ENCODE results near the gene LRRC28. TPM values are rescaled to one million over a fixed set of nuclear protein-coding genes. Genes with fewer than 3 reads are reported as not detected.
"Not testable (repeated sequence)": the region's sequence is repeated elsewhere in the genome, so short reads cannot be mapped to it uniquely, and the experiment has no call there.

The LRRC28 gene
- total RNA-seq = 26.1 TPM

GRCh38 chr15:99250857-99251841, at the start of gene LRRC28:
Gene LRRC28, plus strand, starts transcription at chr15:99251481. Its CDS starts 4,477 bp downstream, at chr15:99255958.
- DNase-seq (ENCODE audit: low read depth in 2 of 3, low spot score in 2 of 3) = peak; percentile 85 to 99 (median 98)

GRCh38 chr15:99202176-99202552, 49.1 kb upstream of the LRRC28 start:
- no peak for DNase-seq (ENCODE audit: low read depth in 2 of 3, low spot score in 2 of 3)

- DNase-seq (ENCODE audit: low read depth in 2 of 3, low spot score in 2 of 3) = no peak
Measured at GRCh38 chr15:99207672-99208071, 43.6 kb upstream of the LRRC28 start.

GRCh38 chr15:99209326-99209725, 42.0 kb upstream of the LRRC28 start:
- DNase-seq (ENCODE audit: low read depth in 2 of 3, low spot score in 2 of 3) = no peak

- DNase-seq (ENCODE audit: low read depth in 2 of 3, low spot score in 2 of 3) = no peak
Measured at GRCh38 chr15:99210334-99210733, 40.9 kb upstream of the LRRC28 start.

GRCh38 chr15:99211926-99212325, 39.4 kb upstream of the LRRC28 start:
- no peak for DNase-seq (ENCODE audit: low read depth in 2 of 3, low spot score in 2 of 3)

GRCh38 chr15:99212406-99212805, 38.9 kb upstream of the LRRC28 start:
- no peak for DNase-seq (ENCODE audit: low read depth in 2 of 3, low spot score in 2 of 3)

- DNase-seq (ENCODE audit: low read depth in 2 of 3, low spot score in 2 of 3) = peak in 2 of 3 donors; percentile 47 to 68
Measured at GRCh38 chr15:99213187-99213811, 38.0 kb upstream of the LRRC28 start.

GRCh38 chr15:99224372-99225214, 26.7 kb upstream of the LRRC28 start:
- DNase-seq (ENCODE audit: low read depth in 2 of 3, low spot score in 2 of 3) = no peak

- no peak for DNase-seq (ENCODE audit: low read depth in 2 of 3, low spot score in 2 of 3)
Measured at GRCh38 chr15:99226802-99227201, 24.5 kb upstream of the LRRC28 start.

GRCh38 chr15:99228120-99228770, 23.0 kb upstream of the LRRC28 start:
- no peak for DNase-seq (ENCODE audit: low read depth in 2 of 3, low spot score in 2 of 3)

- DNase-seq (ENCODE audit: low read depth in 2 of 3, low spot score in 2 of 3) = no peak
Measured at GRCh38 chr15:99230867-99231266, 20.4 kb upstream of the LRRC28 start.

GRCh38 chr15:99232740-99233139, 18.5 kb upstream of the LRRC28 start:
- no peak for DNase-seq (ENCODE audit: low read depth in 2 of 3, low spot score in 2 of 3)

GRCh38 chr15:99234160-99234559, 17.1 kb upstream of the LRRC28 start:
- DNase-seq (ENCODE audit: low read depth in 2 of 3, low spot score in 2 of 3) = not testable (repeated sequence)

- no peak for DNase-seq (ENCODE audit: low read depth in 2 of 3, low spot score in 2 of 3)
Measured at GRCh38 chr15:99238849-99239248, 12.4 kb upstream of the LRRC28 start.

- peak in 2 of 3 donors; percentile 21 to 30 for DNase-seq (ENCODE audit: low read depth in 2 of 3, low spot score in 2 of 3)
Measured at GRCh38 chr15:99239545-99240198, 11.6 kb upstream of the LRRC28 start.

GRCh38 chr15:99241752-99242151, 9.5 kb upstream of the LRRC28 start:
- DNase-seq (ENCODE audit: low read depth in 2 of 3, low spot score in 2 of 3) = no peak

GRCh38 chr15:99244306-99244705, 7.0 kb upstream of the LRRC28 start:
- DNase-seq (ENCODE audit: low read depth in 2 of 3, low spot score in 2 of 3) = no peak

- no peak for DNase-seq (ENCODE audit: low read depth in 2 of 3, low spot score in 2 of 3)
Measured at GRCh38 chr15:99247062-99247461, 4.2 kb upstream of the LRRC28 start.
